ENCODE results near the gene ZDHHC5.
A peak's percentile ranks its signal among the peaks of the same experiment; 100 is the strongest.
"Not testable (repeated sequence)": the region's sequence is repeated elsewhere in the genome, so short reads cannot be mapped to it uniquely, and the experiment has no call there.

ZDHHC5 gene

DNA sequence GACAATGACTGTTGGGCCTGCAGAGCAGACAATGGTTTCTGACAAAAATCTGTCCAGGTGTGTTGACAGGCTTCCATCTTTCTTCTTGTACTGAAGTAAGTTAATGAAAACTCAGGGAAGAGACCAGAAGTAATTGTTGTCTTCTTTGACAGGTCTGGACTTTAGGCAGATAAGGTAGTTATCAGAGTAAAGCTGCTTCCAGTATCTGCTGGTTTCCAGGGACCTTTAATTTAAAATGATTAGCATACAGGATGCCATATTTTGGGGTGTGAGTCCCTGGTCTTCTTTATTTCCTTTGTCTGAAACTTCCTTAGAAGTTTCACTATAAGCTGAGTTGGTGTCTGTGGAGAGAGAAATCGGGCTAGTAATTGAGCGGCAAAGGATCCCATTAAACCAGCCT lies 45.9 kb downstream of the ZDHHC5 start:
- TF ChIP-seq ZFX (IDR thresholded peaks at IDR 0.05; ENCODE audit: borderline replicate concordance) (no peak), CTCF (IDR thresholded peaks at IDR 0.05) (no peak)
- H3K27ac ChIP-seq: peak overlapping the region; percentile 94; the same call in 1 of the 2 replicates

- H3K27ac ChIP-seq: not testable (repeated sequence)
Observed at GRCh38 chr11:57716726-57717125, 48.8 kb downstream of the ZDHHC5 start.

GRCh38 chr11:57727185-57727584 lies 59.3 kb downstream of the ZDHHC5 start:
- no peak for TF ChIP-seq CTCF (IDR thresholded peaks at IDR 0.05)
- no peak for TF ChIP-seq ZFX (IDR thresholded peaks at IDR 0.05; ENCODE audit: borderline replicate concordance)
- no peak overlapping the region for H3K27ac ChIP-seq

DNA sequence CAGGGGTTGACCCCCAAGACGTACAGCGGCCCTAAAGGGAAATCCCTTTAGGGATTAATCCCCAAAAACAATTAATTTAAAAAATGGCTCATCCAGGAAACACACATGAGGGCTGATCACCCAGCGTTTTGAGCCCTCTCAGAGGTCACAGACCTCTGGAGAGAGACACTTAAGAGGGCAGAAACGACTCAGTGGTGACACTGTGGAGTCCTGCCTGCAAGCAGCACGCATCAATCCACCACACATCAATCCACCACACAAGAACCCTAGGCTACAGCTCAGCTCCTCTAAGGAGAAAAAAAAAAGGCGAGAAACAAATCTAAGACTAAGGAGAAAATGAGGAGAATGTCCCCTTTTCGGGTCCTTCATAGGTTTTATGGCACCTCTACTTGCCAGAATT lies 60.9 kb downstream of the ZDHHC5 start:
- no peak for TF ChIP-seq ZFX (IDR thresholded peaks at IDR 0.05; ENCODE audit: borderline replicate concordance)
- no peak for TF ChIP-seq CTCF (IDR thresholded peaks at IDR 0.05)
- no peak overlapping the region for H3K27ac ChIP-seq

DNA sequence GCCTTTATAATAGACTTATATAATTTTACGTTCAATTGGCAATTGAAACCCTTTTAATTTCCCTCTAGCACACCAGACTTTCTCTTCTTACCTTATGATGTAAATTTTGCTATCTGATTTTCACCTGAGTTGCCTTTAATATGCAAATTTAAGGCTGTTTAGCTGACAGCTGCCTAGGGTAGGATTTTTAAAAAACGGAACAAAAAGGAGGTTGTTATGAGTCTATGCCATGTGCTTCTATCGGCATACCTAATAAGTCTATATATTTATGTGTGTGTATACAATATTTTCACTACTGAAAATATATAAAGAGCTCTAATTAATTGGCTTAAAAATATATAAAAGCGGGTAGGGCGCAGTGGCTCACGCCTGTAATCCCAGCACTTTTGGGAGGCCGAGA lies 61.6 kb downstream of the ZDHHC5 start:
- H3K27ac ChIP-seq: no peak overlapping the region
- TF ChIP-seq CTCF (IDR thresholded peaks at IDR 0.05) (no peak), ZFX (IDR thresholded peaks at IDR 0.05; ENCODE audit: borderline replicate concordance) (no peak)

DNA sequence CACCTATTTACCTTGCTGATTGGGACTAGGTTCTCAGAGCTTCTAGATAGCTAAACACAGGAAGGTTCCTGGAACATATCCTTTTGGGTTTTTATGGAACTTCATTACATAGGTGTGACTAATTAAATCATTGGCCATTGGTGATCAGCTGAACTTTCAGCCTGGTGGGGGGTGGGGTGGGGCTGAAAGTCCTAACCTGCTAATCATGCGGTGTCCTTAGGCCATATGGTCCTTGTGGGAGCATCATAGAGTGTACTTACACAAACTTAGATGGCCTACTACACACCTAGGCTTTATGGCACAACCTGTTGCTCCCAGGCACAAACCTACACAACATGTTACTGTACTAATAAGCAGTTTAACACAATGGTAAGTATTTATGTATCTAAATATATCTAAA lies 64.7 kb downstream of the ZDHHC5 start:
- H3K27ac ChIP-seq: no peak overlapping the region
- TF ChIP-seq CTCF (IDR thresholded peaks at IDR 0.05) (no peak), ZFX (IDR thresholded peaks at IDR 0.05; ENCODE audit: borderline replicate concordance) (no peak)

DNA sequence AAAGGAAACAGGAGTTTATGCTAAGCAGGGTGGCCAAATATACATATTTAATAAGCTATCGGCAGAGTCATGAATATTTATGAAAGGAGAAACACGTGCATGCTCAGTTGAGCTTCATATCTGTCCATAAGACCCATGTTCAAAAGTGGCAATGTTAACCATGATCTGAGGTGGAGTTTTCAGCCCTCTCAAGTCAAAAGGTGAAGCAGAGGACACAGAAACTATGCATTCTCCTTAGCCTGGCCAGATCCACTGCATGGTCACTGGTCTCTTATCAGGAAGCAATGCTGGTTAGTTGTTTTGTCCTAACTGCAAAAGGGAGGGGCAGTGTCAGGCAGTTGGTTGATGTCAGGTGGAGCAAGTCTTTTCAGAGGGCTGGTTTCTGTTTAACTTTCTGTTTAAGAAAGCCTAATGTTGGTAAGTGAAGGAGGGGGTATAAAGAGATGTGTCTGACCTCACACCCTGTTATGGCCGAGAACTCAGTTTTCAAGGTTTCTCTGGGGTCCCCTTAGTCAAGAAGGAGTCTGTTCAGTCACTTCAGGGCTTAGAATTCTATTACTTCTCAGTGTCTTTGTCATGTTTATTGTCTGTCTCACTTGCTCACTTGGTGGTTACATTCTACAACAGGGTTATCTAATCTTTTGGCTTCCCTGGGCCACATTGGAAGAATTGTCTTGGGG lies 67.8 kb downstream of the ZDHHC5 start:
- no peak for TF ChIP-seq ZFX (IDR thresholded peaks at IDR 0.05; ENCODE audit: borderline replicate concordance)
- TF ChIP-seq CTCF (IDR thresholded peaks at IDR 0.05): no peak
- no peak overlapping the region for H3K27ac ChIP-seq
